Astrocyte (in vitro differentiated cells and primary cell): Measurements from ENCODE around the gene BAG3. TPM values are rescaled to one million over a fixed set of nuclear protein-coding genes. Genes with fewer than 3 reads are reported as not detected.

Experiments
- DNase-seq: peaks from one replicate; pipeline ENCODE4 v3.0.0-alpha.2; 2010; ENCODE audit warnings: low read depth
- FAIRE-seq: peaks from 2 replicates; lab custom pipeline; 2011; peaks lifted over from hg19 to GRCh38; lab: Jason Lieb, UNC
- H2AFZ ChIP-seq: 2 replicates; pipeline ENCODE4 v1.6.0; 2012; ENCODE audit warnings: low read depth, low read length, inconsistent platforms
- H3K27ac ChIP-seq: 2 replicates; pipeline ENCODE4 v1.5.1; 2011; ENCODE audit warnings: low read depth, low read length, inconsistent platforms
- H3K27me3 ChIP-seq: 2 replicates; pipeline ENCODE4 v1.6.0; 2011; ENCODE audit warnings: low read length, inconsistent platforms; ENCODE audit not compliant: insufficient read depth
- H3K36me3 ChIP-seq: 2 replicates; pipeline ENCODE4 v1.5.1; 2011; ENCODE audit warnings: low read length, inconsistent platforms; ENCODE audit not compliant: insufficient read depth
- H3K4me1 ChIP-seq: 2 replicates; pipeline ENCODE4 v1.5.1; 2011; ENCODE audit warnings: low read length, inconsistent platforms; ENCODE audit not compliant: insufficient read depth
- H3K4me2 ChIP-seq: 2 replicates; pipeline ENCODE4 v1.6.0; 2012; ENCODE audit warnings: low read length, inconsistent platforms
- H3K4me3 ChIP-seq: 2 replicates; pipeline ENCODE4 v1.5.1; 2011; ENCODE audit warnings: low read depth, mild to moderate bottlenecking, low read length, inconsistent platforms; ENCODE audit not compliant: insufficient read depth
- H3K79me2 ChIP-seq: 2 replicates; pipeline ENCODE4 v1.6.0; 2012; ENCODE audit warnings: mild to moderate bottlenecking, low read length, inconsistent platforms; ENCODE audit not compliant: insufficient read depth
- H3K9ac ChIP-seq: 2 replicates; pipeline ENCODE4 v1.6.0; 2012; ENCODE audit warnings: mild to moderate bottlenecking, low read length, inconsistent platforms
- H3K9me3 ChIP-seq: 2 replicates; pipeline ENCODE4 v1.5.1; 2012; ENCODE audit warnings: low read depth, mild to moderate bottlenecking, low read length, inconsistent platforms; ENCODE audit not compliant: insufficient read depth
- H4K20me1 ChIP-seq: 2 replicates; pipeline ENCODE4 v1.6.0; 2012; ENCODE audit warnings: low read length, inconsistent platforms; ENCODE audit not compliant: insufficient read depth
- H3K27ac Mint-ChIP-seq: one replicate; pipeline ENCODE4 v1.8.0; 2021; ENCODE audit warnings: mild to moderate bottlenecking, mixed read lengths; ENCODE audit not compliant: unreplicated experiment
- H3K27me3 Mint-ChIP-seq: one replicate; pipeline ENCODE4 v1.8.0; 2021; ENCODE audit warnings: low read depth, mixed read lengths; ENCODE audit not compliant: unreplicated experiment
- H3K36me3 Mint-ChIP-seq: one replicate; pipeline ENCODE4 v1.8.0; 2021; ENCODE audit warnings: low read depth, mixed read lengths; ENCODE audit not compliant: unreplicated experiment
- H3K4me1 Mint-ChIP-seq: one replicate; pipeline ENCODE4 v1.8.0; 2021; ENCODE audit warnings: low read depth, mixed read lengths; ENCODE audit not compliant: unreplicated experiment
- H3K4me3 Mint-ChIP-seq: one replicate; pipeline ENCODE4 v1.8.0; 2021; ENCODE audit warnings: mild to moderate bottlenecking, moderate library complexity, mixed read lengths; ENCODE audit not compliant: unreplicated experiment
- H3K9me3 Mint-ChIP-seq: one replicate; pipeline ENCODE4 v1.8.0; 2021; ENCODE audit warnings: mild to moderate bottlenecking, mixed read lengths; ENCODE audit not compliant: unreplicated experiment
- EZH2 ChIP-seq: IDR thresholded peaks from 2 replicates; pipeline ENCODE4 v1.6.1; 2012; ENCODE audit warnings: mild to moderate bottlenecking, low read length, inconsistent platforms; ENCODE audit not compliant: insufficient read depth
- total RNA-seq: library from RNA; stranded (reverse); gene quantifications from 2 replicates; pipeline ENCODE4 v1.2.1, GENCODE V29; 2021
- TF ChIP-seq, protein P1 (sequence below): IDR thresholded peaks from 2 replicates; pipeline ENCODE4 v1.5.1; 2011; ENCODE audit warnings: low read depth, mild to moderate bottlenecking, inconsistent platforms, low read length, moderate library complexity; ENCODE audit not compliant: insufficient read depth

BAG3 gene
- total RNA-seq, 1 donor from 2014 or later: 71.6 TPM

DNA sequence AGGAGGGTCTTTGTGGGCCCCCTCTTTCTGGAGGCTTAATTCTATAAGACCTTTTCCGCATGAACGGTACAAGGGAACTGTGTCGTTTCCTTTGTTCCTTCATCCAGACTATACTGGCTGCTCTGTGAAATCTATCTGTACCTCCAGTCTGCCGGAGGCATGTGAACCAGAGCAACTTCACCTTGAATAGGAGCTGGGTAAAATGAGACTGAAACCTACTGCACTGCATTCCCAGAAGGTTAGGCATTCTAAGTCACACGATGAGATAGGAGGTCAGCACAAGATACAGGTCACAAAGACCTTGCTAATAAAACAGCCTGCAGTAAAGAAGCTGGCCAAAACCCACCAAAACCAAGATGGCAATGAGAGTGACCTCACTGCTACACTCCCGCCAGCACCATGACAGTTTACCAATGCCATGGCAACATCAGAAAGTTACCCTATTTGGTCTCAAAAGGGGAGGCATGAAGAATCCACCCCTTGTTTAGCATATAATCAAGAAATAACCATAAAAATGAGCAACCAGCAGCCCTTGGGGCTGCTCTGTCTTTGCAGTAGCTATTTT is 37.9 kb downstream of the BAG3 start:
- no peaks in the 10 kb centered on the region for H3K9me3 Mint-ChIP-seq
- no peak for FAIRE-seq
- peaks cover 29% of the 10 kb centered on the region for H3K4me1 Mint-ChIP-seq
- H3K27ac Mint-ChIP-seq: peak overlapping the region; percentile 84
- Histone ChIP-seq H3K27ac (no peak overlapping the region), H3K4me3 (no peak overlapping the region), H3K4me2 (no peak overlapping the region), H3K79me2 (no peaks in the 10 kb centered on the region), H3K36me3 (no peaks in the 10 kb centered on the region), H3K9ac (no peak overlapping the region), H2AFZ (no peak overlapping the region), H3K27me3 (no peaks in the 10 kb centered on the region), H4K20me1 (no peaks in the 10 kb centered on the region), H3K4me1 (peaks cover 21% of the 10 kb centered on the region), H3K9me3 (no peaks in the 10 kb centered on the region)
- no peak for DNase-seq
- peaks cover 6% of the 10 kb centered on the region for H3K27me3 Mint-ChIP-seq
- H3K36me3 Mint-ChIP-seq: no peaks in the 10 kb centered on the region
- TF ChIP-seq EZH2: no peak
- TF ChIP-seq, protein P1, sequence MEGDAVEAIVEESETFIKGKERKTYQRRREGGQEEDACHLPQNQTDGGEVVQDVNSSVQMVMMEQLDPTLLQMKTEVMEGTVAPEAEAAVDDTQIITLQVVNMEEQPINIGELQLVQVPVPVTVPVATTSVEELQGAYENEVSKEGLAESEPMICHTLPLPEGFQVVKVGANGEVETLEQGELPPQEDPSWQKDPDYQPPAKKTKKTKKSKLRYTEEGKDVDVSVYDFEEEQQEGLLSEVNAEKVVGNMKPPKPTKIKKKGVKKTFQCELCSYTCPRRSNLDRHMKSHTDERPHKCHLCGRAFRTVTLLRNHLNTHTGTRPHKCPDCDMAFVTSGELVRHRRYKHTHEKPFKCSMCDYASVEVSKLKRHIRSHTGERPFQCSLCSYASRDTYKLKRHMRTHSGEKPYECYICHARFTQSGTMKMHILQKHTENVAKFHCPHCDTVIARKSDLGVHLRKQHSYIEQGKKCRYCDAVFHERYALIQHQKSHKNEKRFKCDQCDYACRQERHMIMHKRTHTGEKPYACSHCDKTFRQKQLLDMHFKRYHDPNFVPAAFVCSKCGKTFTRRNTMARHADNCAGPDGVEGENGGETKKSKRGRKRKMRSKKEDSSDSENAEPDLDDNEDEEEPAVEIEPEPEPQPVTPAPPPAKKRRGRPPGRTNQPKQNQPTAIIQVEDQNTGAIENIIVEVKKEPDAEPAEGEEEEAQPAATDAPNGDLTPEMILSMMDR: no peak
- H3K4me3 Mint-ChIP-seq: no peak overlapping the region

DNA sequence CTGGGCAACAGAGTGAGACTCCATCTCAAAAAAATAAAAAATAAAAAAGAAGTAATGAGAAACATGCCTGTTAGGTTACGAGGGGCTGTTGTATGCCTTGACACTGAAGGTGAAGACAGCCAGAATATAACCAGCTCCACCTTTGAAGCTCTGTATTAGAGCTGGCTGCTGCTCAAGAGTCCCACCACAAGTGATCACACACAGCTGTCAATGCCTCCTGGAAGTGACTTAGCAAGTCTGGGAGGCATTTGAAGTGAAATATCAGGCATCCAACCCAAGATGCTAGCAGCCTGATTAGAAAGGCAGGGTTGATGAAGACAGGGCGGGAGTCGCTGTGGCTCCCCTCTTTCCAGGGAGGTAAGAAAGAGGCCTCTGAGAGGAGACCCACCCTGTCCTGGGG is 40.5 kb downstream of the BAG3 start:
- peaks cover 26% of the 10 kb centered on the region for H3K4me1 Mint-ChIP-seq
- H3K36me3 Mint-ChIP-seq: peaks cover 1% of the 10 kb centered on the region
- H3K27ac ChIP-seq: no peak overlapping the region
- no peaks in the 10 kb centered on the region for H3K36me3 ChIP-seq
- no peaks in the 10 kb centered on the region for H3K9me3 ChIP-seq
- H3K9ac ChIP-seq: no peak overlapping the region
- no peaks in the 10 kb centered on the region for H3K9me3 Mint-ChIP-seq
- H3K27me3 Mint-ChIP-seq: peaks cover 6% of the 10 kb centered on the region
- TF ChIP-seq, protein P1: no peak
- TF ChIP-seq EZH2: no peak
- peaks cover 21% of the 10 kb centered on the region for H3K4me1 ChIP-seq
- H2AFZ ChIP-seq: no peak overlapping the region
- DNase-seq (no peak), FAIRE-seq (no peak)
- no peaks in the 10 kb centered on the region for H3K79me2 ChIP-seq
- H4K20me1 ChIP-seq: no peaks in the 10 kb centered on the region
- no peak overlapping the region for H3K4me3 ChIP-seq
- no peaks in the 10 kb centered on the region for H3K27me3 ChIP-seq
- no peak overlapping the region for H3K27ac Mint-ChIP-seq
- no peak overlapping the region for H3K4me2 ChIP-seq
- H3K4me3 Mint-ChIP-seq: no peak overlapping the region

DNA sequence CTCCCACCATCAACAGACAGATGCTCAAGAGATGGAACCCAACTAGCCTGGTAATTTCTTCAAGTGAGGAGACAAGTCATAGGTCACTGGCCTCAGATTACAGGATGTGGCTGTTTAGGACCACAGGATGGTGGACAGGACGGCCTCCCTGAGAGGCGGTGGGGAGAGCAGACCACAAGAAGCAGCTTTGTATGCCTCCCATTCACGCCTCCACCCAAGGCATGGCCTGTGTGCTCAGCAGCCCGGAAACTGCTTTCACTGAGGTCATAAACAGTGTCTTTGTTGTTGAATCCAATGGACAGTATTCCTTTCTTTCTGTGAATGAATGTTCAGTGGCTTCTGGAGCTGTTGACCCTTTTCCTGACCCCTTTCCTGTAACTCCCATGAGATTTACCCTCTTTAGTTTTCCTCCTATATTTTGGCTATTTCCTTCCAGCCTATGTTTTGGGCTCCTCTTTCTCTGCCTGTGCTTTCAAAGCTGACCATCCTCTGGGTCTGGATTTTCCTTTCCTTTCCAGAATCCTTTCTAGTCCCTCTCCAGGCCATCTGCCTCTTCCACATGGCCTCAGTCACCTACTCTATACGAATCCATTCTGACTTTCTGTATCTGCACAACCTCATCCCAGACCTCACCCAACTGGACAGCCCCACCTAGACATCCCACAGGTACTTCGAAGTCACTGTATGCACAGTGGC is 42.2 kb downstream of the BAG3 start:
- H3K9me3 Mint-ChIP-seq: no peaks in the 10 kb centered on the region
- H3K4me3 Mint-ChIP-seq: no peak overlapping the region
- H3K36me3 ChIP-seq: no peaks in the 10 kb centered on the region
- no peaks in the 10 kb centered on the region for H4K20me1 ChIP-seq
- H3K9me3 ChIP-seq: no peaks in the 10 kb centered on the region
- H3K27ac Mint-ChIP-seq: no peak overlapping the region
- no peaks in the 10 kb centered on the region for H3K27me3 ChIP-seq
- H3K27me3 Mint-ChIP-seq: peaks cover 6% of the 10 kb centered on the region
- peaks cover 15% of the 10 kb centered on the region for H3K4me1 Mint-ChIP-seq
- TF ChIP-seq, protein P1: no peak
- no peak for TF ChIP-seq EZH2
- H3K27ac ChIP-seq: no peak overlapping the region
- H3K9ac ChIP-seq: no peak overlapping the region
- H3K4me3 ChIP-seq: no peak overlapping the region
- FAIRE-seq (no peak), DNase-seq (peak; percentile 22)
- peaks cover 1% of the 10 kb centered on the region for H3K36me3 Mint-ChIP-seq
- peaks cover 7% of the 10 kb centered on the region for H3K4me1 ChIP-seq
- no peak overlapping the region for H2AFZ ChIP-seq
- peak overlapping the region; percentile 2 for H3K4me2 ChIP-seq
- H3K79me2 ChIP-seq: no peaks in the 10 kb centered on the region
